Esophagus squamous epithelium (tissue), 4 donors: ENCODE results near the gene POLR2H.

ENCODE experiments used
- CTCF ChIP-seq, 6 experiments: fragments of 450-650 bp in 4 of 6; fragments of 200-600 bp in 2 of 6; sonication (generic) in 2 of 6; IDR thresholded peaks; one replicate each; pipeline ENCODE4 v1.5.1; 2016 to 2019; ENCODE audit warnings: antibody characterized with exemption in 6 of 6, mild to moderate bottlenecking in 4 of 6, moderate library complexity in 4 of 6
- POLR2A ChIP-seq, 4 donors: fragments of 450-650 bp; IDR thresholded peaks; one replicate each; pipeline ENCODE4 v1.6.1; 2017; ENCODE audit warnings: antibody characterized with exemption in 4 of 4, mild to moderate bottlenecking in 4 of 4, moderate library complexity in 3 of 4

GRCh38 chr3:184382326-184383032 is 21.0 kb downstream of the POLR2H start:
- TF ChIP-seq POLR2A (IDR thresholded peaks at IDR 0.05) (no peak), CTCF (IDR thresholded peaks at IDR 0.05) (no peak)
